ENCODE results near the gene CSTPP1.

GRCh38 chr11:47175746-47176327 is 239.3 kb downstream of the CSTPP1 start:
- TF ChIP-seq POLR2A (IDR thresholded peaks at IDR 0.05), result no peak
- TF ChIP-seq CTCF (IDR thresholded peaks at IDR 0.05), result no peak

Measured in gastroesophageal sphincter (tissue), 3 donors.